Activated CD8-positive, alpha-beta memory T cell treated with anti-CD3 and anti-CD28 coated beads, Interleukin-2, amount 50 U/mL, for 4 hours (primary cell): Measurements from ENCODE around the gene IL25.
"Not testable (repeated sequence)": the region's sequence is repeated elsewhere in the genome, so short reads cannot be mapped to it uniquely, and the experiment has no call there.

Experiments
- DNase-seq: peaks from one replicate; pipeline ENCODE4 v3.0.0-alpha.2; 2020

The IL25 gene

GRCh38 chr14:23376482-23377197, 4.0 kb downstream of the IL25 start, which contains the start of gene CMTM5:
CMTM5 (plus strand) TSS chr14:23377046; CDS start chr14:23377252, 206 bp downstream.
- DNase-seq: no peak

- no peak for DNase-seq
These were observed 4.6 kb downstream of the IL25 start for GRCh38 chr14:23377198-23377550.

- DNase-seq: no peak
These were observed 5.3 kb downstream of the IL25 start for GRCh38 chr14:23377573-23378563.

- DNase-seq: no peak
These were observed 6.1 kb downstream of the IL25 start for GRCh38 chr14:23378612-23379220.

GRCh38 chr14:23379366-23380196, 7.0 kb downstream of the IL25 start:
- DNase-seq: peak; percentile 74

GRCh38 chr14:23380197-23380914, 7.7 kb downstream of the IL25 start:
- DNase-seq: no peak

- DNase-seq: no peak
These were observed 8.4 kb downstream of the IL25 start for GRCh38 chr14:23380976-23381375.

GRCh38 chr14:23381871-23382270, 9.3 kb downstream of the IL25 start:
- DNase-seq: no peak

- DNase-seq: no peak
These were observed 9.7 kb downstream of the IL25 start for GRCh38 chr14:23382276-23382675.

GRCh38 chr14:23382731-23383440, 10.3 kb downstream of the IL25 start:
- no peak for DNase-seq

GRCh38 chr14:23384364-23385080, 11.9 kb downstream of the IL25 start:
- no peak for DNase-seq

GRCh38 chr14:23385244-23385641, 12.6 kb downstream of the IL25 start:
- no peak for DNase-seq

GRCh38 chr14:23385642-23386265, 13.1 kb downstream of the IL25 start:
- DNase-seq: no peak

GRCh38 chr14:23386266-23386657, 13.7 kb downstream of the IL25 start:
- DNase-seq: not testable (repeated sequence)

GRCh38 chr14:23386999-23387398, 14.4 kb downstream of the IL25 start:
- no peak for DNase-seq

GRCh38 chr14:23387916-23388882, 15.6 kb downstream of the IL25 start:
- DNase-seq: no peak

- no peak for DNase-seq
These were observed 16.4 kb downstream of the IL25 start for GRCh38 chr14:23388996-23389395.

GRCh38 chr14:23389396-23389795, 16.8 kb downstream of the IL25 start:
- no peak for DNase-seq

- not testable (repeated sequence) for DNase-seq
These were observed 17.3 kb downstream of the IL25 start for GRCh38 chr14:23389871-23390270.
